Erythroblast (primary cell): ENCODE results near the gene SHISA5.

Experiments used
- DNase-seq, 2 experiments: peaks; one replicate each; lab custom pipeline; 2025; lab: John Stamatoyannopoulos, UW
- GATA1 ChIP-seq: IDR thresholded peaks from 2 replicates; pipeline ENCODE4 v1.6.1; 2011; ENCODE audit warnings: low read depth, mild to moderate bottlenecking, control low read depth, low read length, moderate library complexity
- POLR2A ChIP-seq: IDR thresholded peaks from 2 replicates; pipeline ENCODE4 v1.6.1; 2011; ENCODE audit warnings: mild to moderate bottlenecking, low read length

Gene SHISA5

DNA sequence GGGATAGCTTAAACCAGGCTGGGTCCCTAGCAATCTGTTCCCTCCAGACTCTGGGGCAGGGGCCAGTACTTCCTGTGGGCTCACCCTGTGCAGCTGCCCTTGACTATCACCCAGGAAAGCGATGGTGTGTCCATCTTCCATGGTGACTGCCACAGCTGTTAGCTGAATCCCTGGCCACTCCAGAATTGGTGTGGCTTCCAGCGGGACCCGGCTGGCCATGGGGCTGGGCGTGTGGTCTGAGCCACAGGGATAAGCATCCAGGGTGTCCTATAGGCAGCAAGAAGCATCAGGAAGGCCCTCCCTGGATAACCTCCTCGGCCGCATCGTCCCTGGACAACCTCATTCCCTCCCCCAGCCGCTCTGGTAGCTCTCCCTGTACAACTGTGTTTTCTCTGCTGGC is 81.3 kb downstream of the SHISA5 start:
- TF ChIP-seq GATA1: no peak
- no peak for TF ChIP-seq POLR2A
- no peak for DNase-seq

DNA sequence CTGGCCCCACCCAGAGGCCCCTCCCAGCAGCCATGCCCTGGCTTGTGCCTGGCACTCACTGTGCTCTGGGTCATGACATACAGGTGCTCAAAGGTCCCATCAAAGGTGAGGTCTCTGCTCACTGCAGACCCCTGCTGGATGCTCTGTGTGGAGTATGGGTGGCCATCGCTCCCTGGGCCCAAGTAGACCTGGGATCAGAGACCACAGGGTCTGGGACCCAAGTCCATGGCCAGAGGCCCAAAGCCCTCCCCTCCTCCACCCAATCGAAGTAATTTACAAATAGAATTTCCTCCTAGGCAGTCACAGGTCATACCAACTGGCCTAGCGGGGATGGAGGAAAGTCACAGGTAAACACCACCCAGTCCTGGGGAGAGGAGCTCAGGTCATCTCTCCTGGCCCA is 81.7 kb downstream of the SHISA5 start:
- no peak for TF ChIP-seq POLR2A
- no peak for TF ChIP-seq GATA1
- no peak for DNase-seq

DNA sequence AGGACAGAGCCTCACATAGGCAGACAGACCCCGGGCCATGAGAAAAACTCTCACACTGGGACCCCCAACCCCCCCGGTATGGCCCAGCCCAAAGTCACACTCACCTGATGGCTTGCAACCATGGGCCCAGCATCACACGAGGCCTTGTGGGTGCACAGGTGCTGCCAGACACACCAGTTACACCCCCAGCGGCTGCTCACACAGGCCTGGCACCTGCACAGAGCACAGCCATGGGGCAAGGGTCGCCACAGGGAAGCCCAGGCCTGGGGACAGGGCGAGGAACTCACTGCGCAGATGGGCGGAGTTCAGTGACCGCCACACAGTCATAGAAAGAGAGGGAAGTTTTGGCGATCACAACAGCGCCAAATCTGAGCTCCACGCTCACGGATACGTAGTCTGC is 83.4 kb downstream of the SHISA5 start:
- TF ChIP-seq GATA1 (no peak), POLR2A (no peak)
- DNase-seq: no peak

DNA sequence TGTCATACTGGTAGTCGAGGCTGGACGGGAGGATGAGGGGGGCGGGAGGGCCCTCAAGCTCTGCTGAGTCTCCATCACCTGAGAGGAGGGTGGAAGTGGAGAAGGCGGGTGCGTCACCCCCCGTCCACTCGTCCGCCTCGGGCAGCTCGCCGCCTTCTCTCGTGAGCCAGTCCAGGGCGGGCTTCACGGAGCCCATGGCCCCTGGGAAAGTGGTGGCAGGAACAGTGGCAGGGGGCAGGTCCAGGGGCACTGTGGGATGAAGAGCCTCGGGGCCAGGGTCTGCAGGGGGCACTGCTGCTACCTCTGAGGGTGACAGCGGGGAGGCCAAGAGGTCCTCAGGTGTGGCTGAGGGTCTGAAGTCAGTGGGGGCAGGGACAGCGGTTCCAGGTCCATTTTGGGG is 84.4 kb downstream of the SHISA5 start:
- TF ChIP-seq POLR2A (no peak), GATA1 (no peak)
- no peak for DNase-seq

DNA sequence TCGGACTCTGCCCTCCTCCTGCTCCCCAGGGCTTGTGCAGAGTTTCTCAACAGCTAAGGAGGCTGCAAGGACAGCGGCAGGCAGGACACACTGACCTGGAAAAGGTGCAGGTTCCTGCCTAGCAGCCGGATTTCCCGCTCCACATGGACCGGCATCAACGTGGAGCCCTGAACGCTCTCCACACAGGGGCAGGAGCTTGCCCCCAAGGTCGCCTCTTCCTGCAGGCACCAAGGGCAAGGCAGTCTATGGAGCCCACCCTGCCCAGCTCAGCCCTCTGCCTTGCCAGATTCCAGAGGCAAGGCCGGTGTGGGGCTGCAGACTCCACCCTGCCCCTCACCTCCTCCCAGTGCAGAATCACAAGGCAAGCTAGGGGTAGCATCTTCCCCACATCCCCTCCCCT is 84.8 kb downstream of the SHISA5 start:
- TF ChIP-seq POLR2A (no peak), GATA1 (no peak)

DNA sequence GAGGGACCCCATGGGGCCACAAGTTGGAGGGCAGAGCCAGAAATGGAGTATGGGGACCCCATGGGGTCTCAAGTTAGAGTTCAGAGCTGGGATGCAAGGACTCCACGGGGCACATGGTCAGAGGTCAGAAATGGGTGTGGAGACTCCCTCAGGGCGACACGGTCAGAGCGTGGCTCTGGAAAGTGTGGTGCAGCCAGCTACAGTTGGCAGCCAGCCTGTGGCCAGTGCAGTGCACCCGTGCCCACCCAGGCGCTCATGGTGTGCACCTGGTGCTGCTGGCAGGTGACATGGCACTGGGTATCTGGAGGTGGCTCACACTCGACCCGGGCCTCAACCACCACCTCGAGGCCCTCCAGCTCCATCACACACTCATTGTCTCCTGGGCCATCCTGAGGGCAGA is 85.3 kb downstream of the SHISA5 start:
- TF ChIP-seq GATA1 (no peak), POLR2A (no peak)
- no peak for DNase-seq

More for the DNA sequence above, 84.8 kb downstream of the SHISA5 start:
- no peak for DNase-seq

DNA sequence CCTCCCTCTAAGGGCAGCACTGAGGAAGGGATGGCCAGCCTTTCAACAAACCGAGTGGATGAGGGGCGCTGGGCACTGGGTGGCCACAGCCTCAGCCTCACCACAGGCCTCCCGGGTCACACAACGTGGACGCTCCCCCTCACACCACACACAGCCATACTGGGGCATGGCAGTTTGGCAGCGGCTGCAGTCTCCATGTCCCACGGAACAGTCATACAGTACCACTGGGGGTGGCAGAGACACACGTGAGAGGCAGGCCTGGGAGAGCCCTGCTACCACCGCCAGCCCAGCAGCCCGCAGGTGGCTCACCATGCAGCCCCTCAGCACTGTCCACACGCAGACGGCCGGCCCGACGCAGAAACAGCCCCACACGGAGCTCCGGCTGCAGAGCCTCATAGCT is 85.8 kb downstream of the SHISA5 start:
- no peak for DNase-seq
- TF ChIP-seq GATA1 (no peak), POLR2A (no peak)
